GM18508 (cell line): Measurements from ENCODE around the gene MRPL23.

Experiments
- ATAC-seq: cut with Tn5 transposase; IDR thresholded peaks from one replicate; pipeline ENCODE4 v1.9.1; 2021; ENCODE audit warnings: moderate number of reproducible peaks; ENCODE audit not compliant: insufficient read depth, unreplicated experiment

MRPL23 gene

DNA sequence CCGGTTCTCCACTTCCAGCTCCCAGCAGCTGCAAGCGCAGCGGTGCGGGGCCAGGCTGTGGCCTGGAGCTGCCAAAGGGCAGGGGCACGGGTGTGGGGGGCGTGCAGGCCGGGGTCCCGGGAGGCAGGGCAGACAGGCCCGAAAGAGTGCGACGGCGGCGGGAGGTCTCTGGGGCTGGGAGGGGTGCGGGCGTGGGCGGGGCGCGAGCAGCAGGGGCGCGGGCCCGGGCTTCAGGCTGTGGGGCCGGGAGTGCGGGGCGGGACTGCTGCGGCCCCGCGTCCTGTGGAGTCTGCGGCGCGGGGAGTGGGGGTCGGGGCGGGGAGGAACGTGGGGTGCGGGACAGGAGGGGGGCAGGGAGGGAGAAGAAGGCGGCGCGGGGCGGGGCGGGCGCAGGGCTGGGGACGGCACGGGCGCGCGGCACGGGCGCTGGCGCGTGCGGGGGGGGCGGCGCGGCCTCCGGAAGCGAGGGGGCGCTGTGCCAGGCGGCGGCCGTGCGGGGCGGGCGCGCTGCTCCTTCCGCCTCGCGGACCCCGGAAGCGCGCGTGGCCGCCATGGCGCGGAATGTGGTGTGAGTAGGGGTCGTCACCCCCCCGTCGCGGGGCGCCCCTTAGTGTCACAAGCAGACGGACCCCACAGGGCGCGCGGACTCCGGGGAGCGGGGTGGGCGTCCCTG is at the start of gene MRPL23:
Gene MRPL23 (plus strand): TSS at position 521 of the 673 bp plus-strand sequence. CDS start 31 bp downstream, at position 552.
- no peak for ATAC-seq

DNA sequence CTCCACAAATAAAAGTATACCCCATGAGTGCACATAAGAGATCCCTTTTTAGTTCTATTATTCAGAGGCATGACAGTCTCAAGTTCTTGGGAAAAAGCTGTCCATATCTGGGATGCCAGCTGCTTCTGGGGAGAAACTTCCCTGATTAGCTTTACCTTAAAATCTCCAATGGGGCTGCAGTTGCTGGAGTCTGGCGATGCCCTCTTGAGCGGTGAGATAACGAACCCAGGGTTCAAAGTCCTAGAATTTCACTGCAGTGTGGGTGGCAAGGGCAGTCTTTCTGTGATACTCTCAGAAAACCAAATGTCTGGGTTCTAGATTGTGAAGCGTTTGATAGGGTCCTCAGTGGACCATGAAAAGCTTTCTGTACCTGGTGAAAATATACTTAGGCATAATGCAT is 48.0 kb upstream of the MRPL23 start:
- no peak for ATAC-seq

DNA sequence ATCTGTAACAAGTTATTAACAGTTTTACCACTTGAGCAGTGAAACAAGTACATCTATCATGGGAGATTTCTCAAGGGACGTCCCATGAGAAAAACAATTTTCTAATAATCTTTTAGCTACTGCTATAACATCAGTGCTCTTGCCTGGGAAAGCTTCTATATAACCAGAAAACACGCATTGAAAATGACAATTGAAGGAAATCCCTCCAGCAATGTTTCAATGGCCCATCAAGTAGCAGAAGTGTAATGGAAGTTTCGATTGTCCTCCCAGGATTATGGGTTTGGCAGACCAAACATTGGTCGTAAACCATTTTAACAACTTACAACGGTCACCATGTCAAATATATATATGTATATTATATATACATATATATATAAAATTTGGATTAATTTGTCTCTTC is 47.4 kb upstream of the MRPL23 start:
- no peak for ATAC-seq

DNA sequence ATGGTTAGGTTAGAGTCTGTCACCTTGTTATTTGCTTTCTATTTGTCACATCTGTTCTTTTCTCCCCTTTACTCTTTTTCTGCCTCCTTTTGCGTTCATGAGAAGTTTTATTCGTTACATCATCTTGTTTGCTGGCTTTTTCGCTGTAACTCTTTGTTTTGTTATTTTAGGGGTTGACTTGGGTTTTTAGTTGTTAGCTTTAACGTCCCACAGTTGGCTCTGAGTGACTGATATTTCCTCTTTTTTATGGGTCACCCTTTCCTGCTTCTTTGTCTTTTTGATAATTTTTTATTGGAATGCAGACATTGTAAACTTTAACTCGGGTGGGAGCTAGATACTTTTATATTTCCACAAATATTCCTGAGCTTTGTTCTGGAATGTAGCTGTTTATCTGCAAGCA is 41.0 kb upstream of the MRPL23 start:
- ATAC-seq, result no peak

DNA sequence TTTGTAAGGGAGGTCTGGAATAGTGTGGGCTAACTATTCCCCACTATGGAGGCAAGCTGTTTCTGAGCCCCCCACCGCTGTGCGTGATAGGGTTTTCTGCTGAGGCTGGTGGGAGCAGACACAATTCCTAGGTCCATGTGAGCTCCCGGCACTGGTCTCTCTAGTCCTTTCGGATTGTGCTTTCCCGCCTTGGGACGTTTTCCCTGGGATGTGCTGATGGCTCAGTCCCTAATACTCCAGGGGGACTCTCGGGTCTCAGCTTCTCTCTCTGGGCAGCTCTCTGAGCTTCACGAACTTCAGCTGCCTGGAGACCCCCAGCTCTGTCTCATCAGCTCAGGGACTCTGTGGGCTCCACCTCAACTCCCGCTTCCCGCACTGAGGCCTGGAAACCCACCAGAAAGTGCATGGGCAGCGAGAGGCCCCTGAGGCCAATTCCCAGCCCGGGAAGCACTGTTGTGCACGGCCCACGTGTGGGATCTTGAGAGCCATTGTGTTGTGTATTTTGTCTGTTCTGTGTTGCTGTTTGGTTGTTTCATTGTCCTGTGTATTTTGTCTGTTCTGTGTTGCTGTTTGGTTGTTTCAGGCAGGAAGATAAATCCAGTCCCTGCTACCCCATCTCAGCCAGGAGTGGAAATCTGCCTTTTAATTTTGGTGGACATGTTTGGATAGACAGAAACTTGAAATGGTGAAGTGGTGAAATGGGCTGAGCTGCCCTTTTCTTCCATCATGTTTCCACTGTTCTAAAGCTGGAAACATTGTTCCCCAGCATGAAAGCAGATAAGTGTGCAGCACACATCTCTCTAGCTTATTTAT is 40.3 kb upstream of the MRPL23 start:
- ATAC-seq, result no peak

DNA sequence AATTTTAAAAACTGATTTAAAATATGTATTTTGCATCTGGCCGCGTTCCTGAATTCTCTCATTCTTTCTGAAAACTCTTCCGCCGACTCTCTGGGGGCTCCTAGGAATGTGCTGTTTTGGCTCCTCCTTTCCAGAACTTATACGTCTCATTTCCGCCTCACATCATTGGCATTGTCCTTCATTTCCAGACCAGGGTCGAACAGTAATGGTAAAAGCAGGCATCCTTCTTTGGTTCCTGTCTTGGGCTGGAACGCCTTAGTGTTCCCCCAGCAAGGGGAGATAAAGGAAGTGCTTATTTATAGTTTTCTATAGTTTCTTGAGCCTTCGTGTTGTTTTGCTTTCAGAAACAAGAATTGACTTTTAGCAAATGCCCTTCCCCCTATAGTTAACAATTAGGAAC is 38.5 kb upstream of the MRPL23 start:
- no peak for ATAC-seq

DNA sequence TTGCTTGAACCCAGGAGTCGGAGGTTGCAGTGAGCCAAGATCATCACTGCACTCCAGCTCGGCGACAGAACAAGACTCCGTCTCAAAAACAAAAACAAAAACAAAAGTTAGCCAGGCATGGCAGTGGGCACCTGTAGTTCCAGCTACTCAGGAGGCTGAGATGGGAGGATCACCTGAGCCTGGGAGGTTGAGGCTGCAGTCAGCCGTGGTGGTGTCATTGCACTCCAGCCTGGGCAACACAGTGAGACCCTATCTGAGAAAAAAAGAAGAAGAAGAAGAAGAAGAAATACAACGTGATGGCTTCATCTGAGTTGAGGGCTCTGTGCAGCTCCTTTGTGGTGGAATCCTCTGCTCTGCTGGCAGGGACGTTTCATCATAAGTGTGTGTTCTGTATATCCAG is 37.6 kb upstream of the MRPL23 start:
- ATAC-seq, result no peak

DNA sequence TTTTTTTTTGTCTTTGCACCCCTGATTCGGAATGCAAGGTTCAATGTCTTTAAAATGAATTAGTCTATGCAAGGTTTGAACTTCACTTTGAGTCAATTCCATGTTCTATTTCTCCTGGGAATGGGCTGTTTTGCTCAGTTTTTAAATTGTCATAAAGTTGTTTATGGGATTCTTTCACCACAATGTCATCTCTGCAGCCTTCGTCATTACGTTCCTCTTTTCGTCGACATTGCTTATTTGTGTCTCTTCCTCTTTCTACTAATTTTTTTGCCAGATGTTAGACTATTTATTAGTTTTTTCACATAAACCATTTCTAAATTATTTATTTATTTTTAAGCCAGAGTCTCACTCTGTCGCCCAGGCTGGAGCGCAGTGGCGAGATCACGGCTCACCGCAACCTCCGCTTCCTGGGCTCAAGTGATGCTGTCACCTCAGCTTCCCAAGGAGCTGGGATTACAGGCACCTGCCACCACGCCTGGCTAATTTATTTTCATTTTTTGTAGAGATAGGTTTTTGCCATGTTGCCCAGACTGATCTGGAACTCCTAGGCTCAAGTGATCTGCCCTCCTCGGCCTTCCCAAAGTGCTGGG is 34.7 kb upstream of the MRPL23 start:
- no peak for ATAC-seq

DNA sequence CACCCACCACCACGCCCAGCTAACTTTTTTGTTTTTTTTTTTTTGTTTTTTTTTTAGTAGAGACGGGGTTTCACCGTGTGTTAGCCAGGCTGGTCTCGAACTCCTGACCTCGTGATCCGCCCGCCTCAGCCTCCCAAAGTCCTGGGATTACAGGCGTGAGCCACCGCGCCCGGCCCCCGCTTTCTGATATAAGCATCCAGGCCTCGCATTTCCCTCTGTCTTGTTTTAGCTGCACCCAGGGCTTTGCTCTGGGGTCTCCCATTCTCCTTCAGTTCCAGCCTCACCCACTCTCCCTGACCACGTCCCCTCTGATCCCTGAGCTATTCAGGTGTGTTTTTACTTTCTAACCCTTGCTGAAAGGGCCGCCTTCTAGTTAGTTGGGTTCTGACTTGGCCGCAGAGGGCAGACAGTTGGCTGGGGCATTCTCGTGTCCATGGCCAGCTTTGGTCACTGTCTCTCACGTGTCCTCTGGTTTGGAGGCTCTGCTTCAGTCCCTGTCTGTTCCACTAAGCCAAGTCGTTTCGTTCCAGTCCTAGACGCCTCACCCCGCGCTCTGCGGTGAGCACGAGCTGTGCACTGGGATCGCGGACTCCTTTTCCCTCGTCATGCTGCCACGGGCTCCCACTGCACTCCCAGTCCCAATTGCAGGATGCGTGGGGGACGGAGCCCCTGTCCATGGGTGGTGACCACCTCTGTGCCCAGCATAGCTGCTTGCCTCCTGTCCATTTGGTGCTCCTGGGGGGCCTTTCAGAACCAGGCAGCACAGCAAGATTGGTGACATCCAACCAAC is 33.7 kb upstream of the MRPL23 start:
- ATAC-seq, result no peak

DNA sequence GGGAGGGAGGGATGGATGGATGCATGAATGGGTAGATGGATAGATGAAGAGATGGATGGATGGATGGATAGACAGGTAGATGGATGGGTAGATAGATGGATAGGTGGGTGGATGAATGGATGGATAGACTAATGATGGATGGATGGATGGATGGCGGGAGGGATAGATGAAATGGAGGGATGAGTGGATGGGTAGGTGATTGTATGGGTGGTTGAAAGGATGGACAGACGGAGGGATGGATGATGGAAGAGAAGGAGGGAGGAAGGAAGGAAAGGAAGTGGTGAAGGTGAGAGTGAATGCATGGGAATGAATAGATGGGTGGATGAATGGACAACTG is 31.4 kb upstream of the MRPL23 start:
- no peak for ATAC-seq

DNA sequence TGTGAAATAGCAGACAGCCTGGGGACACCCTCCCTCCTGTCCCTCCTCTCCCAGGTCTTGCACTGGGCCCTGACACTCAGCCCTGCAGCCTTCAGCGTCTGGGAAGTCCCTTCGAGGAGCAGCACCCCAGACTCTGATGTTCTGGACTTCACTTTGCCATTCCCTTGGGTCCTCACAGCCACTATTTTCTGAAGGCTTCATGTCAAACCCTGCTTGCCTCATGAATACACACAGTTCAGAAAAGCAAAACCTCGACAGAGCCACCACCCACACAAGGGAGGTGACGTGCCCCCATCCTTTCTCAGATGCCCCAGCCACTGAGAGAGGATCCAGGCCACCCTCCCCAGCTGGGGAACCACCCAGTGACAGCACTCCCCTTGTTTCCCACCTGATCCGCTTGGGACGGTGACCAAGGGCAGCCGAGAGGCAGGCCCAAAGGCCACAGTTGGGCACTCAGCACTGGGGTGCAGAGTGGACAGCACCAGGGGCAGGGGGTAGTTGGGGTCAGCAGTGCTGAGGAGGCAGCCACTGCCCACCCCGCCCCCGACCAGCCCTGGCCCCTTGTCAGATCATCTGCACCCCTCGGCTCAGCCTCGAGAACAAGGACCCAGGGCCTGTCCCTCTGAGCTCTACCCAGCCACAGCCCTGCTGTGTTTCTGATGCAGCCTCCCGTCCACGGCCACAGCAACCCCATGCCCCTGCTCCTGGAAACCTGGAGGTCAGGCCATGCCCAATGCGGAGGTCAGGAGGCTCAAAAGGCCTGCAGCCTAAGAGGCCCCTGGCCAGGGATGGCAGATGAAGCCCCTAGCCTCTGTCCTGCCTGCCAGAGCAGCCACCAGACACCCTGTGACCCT is 30.8 kb upstream of the MRPL23 start:
- ATAC-seq, result no peak

DNA sequence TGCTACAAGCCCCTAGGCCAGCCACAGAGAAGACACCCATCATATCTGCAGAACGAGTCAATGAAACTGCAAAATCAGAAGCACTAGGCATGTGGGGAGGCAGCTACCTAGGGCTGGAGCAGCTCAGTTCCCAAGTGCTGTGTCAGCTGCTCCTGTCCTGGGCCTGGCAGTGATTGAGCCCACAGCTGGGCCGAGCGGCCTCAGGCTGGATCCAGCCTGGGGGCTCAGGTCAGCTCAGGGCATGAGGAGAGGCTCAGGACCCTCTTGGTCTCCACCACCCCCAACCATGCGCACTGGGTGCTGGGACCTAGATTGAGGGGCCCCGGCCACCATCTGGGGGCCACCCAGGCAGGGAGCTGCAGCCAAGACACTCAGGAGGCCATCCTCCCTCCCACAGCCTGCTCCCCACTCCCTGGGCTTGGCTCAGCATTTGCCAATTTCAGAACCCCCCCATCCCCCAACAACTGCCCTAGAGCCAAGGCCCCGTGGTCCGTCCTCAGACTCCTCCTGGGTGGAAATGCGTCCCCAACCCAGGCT is 30.1 kb upstream of the MRPL23 start:
- no peak for ATAC-seq

DNA sequence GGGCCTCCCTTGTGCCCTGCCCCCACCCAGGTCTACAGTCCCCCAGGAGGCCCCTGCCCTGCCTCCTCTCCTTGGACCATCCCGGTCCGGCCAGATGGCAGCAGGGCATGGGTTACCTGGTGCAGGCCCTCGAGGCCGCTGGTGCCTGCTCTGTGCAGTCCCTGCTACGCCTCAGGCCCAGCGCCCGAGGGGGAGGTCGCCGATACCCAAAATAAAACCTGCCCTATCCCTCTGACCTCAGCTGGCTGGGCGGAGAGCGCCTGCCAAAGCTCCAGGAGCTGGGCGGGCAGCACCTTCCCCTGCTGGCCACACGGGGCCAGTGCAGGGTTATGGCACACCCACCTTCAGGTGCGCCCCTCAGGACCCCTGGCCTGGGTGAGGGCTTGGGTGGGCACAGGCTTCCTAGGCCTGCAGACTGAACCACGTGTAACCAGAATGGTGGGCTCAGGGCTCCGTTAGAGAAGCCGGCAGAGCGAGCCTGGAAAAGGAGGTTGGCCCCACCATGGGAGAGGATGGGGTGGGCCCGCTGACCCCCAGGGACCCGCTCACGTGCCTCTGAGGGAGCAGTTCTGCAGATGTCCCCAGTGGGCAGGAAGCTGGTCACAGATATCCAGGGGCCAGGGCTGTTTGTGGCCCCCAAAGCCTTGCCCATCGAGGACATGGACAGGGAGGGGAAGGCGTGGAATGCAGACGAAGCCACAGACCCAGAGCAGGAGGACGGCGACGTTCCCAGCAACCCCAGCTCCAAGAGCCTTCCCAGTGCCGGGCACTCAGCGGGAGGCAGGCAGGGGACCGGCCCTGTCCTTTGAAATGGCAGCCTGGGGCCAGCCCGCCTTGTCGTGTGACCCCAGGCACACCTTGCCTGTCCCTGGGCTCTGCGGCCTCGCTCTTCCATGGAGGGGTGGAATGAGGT is 29.4 kb upstream of the MRPL23 start:
- no peak for ATAC-seq

DNA sequence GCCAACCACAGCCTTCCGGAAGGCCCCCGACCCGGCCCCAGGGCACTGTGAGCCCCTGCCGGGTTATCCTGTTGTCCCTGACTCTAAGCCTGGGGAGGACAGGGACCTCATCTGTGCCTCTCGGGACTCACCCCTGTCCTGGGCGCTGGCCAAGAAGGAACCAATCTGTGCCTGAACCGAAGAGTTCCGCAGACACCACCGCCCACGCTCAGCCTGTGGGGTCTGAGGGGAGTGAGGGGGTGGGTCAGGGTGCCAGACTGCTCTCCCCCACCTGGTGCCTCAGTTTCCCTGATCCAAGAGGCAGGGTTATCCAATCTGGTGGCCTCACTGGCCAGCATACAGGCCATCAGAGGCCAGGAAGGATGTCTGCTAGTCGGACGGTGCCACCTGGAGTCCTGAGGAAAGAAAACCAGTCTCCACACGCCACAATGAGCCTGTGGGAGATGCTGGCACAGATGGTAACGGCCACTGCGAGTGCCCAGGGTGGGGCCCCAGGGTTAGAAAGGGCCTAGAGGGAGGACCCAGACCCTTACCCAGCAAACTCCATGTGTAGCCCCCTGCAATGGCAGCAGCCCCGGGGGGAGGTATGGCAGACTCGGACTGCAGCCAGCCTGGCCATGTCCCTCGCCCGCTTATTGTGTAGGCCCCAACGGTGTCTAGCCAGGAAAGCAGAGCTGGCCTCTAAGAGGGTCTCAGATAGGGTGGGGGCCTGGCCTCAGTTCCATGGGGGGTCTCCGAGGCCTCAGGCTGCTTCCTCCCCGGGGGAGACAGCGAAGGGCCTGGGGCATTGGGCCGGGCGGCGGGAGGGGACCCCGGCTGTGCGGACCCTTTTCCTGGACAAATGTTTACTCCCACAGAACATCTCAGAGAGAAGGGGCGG is 28.5 kb upstream of the MRPL23 start:
- no peak for ATAC-seq

DNA sequence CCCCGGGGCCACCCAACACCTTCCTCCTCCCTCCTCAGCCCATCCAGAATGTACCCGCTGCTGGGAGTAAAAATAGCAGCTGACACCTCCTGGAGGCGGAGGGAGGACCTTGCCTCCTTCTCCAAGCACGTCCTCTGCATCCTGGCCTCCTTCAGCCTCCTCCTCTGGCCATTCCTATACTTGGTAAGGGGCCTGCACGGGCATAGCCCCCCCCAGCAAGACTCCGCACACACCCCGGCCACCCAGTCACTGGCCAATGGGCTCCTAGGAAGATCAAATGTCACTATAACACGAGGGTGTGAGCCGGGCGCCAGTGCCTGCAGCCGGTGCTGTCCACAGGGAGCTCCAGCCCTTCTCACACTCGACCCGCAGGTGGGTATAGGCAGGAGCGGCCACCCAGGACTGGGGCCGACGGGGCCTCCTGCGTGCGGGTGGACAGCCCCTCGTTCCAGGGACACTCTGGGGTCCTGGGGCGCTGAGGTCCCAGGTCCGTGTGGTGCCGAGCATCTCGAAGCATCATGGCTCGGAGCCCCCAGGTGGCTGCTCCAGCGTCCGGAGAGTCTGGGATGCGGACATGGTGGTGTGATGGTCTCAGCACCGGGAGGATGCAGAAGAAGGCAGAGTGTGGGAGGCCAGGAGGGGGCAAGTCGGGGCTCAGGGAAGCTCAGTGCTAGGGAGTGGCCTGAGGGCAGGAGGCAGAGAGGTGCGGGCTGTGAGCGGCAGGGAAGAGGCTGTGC is 27.6 kb upstream of the MRPL23 start, which contains the start of gene TNNT3:
Gene TNNT3 (plus strand): TSS at position 313 of the 737 bp plus-strand sequence. CDS start 3,172 bp downstream, outside the sequence.
- ATAC-seq, result no peak

DNA sequence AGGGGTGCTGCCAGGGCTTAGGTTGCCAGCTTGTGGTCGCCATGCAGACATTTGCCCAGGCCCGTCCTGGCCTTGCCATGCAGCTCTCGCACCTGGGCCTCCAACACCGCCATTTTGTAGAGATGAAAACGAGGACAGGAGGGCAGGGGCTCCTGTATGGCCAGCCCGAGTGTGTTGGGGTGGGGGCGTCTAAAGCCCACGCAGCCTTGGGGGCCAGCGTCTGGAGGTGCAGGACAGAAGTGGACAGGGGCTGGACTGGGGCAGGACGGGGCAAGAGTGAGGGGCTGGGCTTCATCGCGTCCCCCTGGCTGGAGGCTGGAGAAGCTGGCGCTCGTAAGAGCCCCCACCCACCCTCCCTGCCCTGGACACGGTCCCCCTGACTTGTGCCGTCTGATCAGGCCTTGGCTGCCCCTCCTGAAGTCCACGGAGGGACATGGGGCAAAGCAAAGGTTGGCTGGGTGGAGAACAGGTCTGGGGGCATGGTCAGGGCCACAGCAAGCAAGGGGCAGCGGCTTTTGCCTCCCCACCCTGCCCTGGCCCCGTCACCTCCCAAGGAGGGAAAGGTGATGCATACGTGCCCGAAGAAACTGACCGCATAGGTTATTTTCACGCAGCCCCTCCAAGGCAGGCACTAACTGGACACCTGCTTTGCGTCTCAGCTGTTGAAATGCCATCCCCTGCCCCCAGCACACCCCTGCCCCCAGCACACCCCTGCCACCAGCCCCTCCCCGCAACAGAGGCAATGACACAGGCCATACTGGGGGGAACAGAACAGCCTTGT is 26.8 kb upstream of the MRPL23 start:
- no peak for ATAC-seq
